BJ (cell line): ENCODE measurements around the gene GPC6. TPM values are rescaled to one million over a fixed set of nuclear protein-coding genes. Genes with fewer than 3 reads are reported as not detected.

Experiments
- CTCF ChIA-PET: fragments of 350-600 bp; formaldehyde crosslinking; extraction: SDS; loops from one replicate; lab custom pipeline; 2021; ENCODE audit warnings: antibody characterized with exemption, inconsistent platforms; lab: Yijun Ruan, JAX
- POLR2A ChIA-PET: fragments of 300-600 bp; sonication (Branson Sonifier 250); formaldehyde crosslinking; extraction: SDS; loops from one replicate; lab custom pipeline; 2021; ENCODE audit warnings: antibody characterized with exemption; lab: Charles Lee
- DNase-seq: peaks from one replicate; pipeline ENCODE4 v3.0.0-alpha.2; 2011; ENCODE audit warnings: low read depth
- H3K27me3 ChIP-seq: 2 replicates; pipeline ENCODE4 v1.6.0; 2011; ENCODE audit warnings: low read length; ENCODE audit not compliant: control insufficient read depth, insufficient read depth
- H3K36me3 ChIP-seq: 2 replicates; pipeline ENCODE4 v1.5.1; 2011; ENCODE audit warnings: low read length; ENCODE audit not compliant: control insufficient read depth, insufficient read depth
- H3K4me3 ChIP-seq: 2 replicates; pipeline ENCODE4 v1.5.1; 2011; ENCODE audit warnings: low read depth, mild to moderate bottlenecking, control low read depth, low read length
- polyA plus RNA-seq: library from polyadenylated mRNA; depleted of rRNA; stranded (reverse); fragments of >200 nt; gene quantifications from 2 replicates; pipeline ENCODE4 v1.2.3, GENCODE V29; 2011
- TF ChIP-seq, protein P1 (sequence below): IDR thresholded peaks from 2 replicates; pipeline ENCODE4 v1.5.1; 2011; ENCODE audit warnings: low read depth, mild to moderate bottlenecking, control low read depth, inconsistent platforms, low read length, moderate library complexity; ENCODE audit not compliant: insufficient read depth

The GPC6 gene
- polyA plus RNA-seq, 1 experiment: 23.0 TPM

DNA sequence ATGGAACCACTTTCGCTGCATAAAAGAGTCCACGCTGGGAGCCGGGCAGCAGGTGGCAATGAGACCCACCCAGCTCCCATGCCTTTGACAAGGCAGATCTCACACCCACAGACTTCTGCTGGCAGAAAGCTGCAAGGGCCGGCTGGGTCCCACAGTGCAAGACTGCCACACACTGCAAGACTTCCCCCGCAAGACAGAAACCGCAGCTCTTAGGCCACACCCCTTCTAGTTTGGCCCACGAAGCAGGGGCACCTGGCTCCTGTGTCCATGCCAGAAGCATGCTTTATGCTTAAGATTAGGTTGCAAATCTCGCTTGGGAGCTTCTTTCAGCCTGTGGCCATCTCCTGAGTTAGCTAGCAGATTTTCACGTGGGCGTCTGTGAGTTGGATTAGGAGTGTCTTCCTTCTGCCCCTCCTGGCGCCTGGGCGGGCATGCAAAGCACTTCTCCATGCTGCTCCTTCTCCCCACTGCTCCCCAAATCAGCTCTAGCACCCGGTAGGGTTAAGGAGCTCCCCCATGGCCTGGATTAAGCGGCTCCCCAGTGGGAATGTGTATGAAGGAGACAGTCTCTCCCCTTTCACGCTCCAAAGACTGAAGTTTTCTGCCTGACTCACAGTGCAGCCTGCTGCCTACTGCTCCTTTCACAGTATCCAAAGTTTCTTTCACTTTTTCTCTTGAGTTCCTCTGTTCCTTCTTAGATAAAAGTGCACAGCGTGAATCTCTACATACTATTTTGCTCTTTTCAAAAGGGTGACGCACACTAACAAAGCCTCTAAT, 17.7 kb downstream of the GPC6 start:
- Histone ChIP-seq H3K36me3 (no peaks in the 10 kb centered on the region), H3K27me3 (no peaks in the 10 kb centered on the region), H3K4me3 (peak overlapping the region; percentile 31)
- POLR2A ChIA-PET: no interaction called here
- TF ChIP-seq, protein P1, sequence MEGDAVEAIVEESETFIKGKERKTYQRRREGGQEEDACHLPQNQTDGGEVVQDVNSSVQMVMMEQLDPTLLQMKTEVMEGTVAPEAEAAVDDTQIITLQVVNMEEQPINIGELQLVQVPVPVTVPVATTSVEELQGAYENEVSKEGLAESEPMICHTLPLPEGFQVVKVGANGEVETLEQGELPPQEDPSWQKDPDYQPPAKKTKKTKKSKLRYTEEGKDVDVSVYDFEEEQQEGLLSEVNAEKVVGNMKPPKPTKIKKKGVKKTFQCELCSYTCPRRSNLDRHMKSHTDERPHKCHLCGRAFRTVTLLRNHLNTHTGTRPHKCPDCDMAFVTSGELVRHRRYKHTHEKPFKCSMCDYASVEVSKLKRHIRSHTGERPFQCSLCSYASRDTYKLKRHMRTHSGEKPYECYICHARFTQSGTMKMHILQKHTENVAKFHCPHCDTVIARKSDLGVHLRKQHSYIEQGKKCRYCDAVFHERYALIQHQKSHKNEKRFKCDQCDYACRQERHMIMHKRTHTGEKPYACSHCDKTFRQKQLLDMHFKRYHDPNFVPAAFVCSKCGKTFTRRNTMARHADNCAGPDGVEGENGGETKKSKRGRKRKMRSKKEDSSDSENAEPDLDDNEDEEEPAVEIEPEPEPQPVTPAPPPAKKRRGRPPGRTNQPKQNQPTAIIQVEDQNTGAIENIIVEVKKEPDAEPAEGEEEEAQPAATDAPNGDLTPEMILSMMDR: no peak
- no peak for DNase-seq
- CTCF ChIA-PET: interaction anchor here (0.6 to 1.7 kb wide), 5 partner anchors 10 to 840 kb away, joined by 3 to 6 read pairs (median 3); no protein-coding TSS in a partner anchor

DNA sequence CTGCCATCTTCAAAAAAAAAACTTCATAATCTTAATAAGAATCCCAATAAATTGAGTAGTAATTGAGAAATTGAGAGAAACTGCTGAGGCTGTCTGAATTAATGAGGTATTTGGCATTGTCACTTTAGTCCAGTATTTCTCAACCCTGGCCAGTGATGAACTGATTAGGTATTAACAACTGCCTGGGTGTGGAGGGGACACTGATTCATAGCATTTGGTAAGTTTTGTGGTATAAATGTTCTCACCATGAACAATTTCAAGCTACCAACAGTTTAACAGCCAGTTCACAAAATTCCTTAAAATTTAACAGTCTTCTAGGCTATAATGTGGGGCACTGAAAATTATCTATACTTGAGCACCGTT, 18.3 kb downstream of the GPC6 start:
- Histone ChIP-seq H3K36me3 (no peaks in the 10 kb centered on the region), H3K27me3 (no peaks in the 10 kb centered on the region), H3K4me3 (peak overlapping the region; percentile 31)
- ChIA-PET CTCF (interaction anchor here (0.6 to 1.7 kb wide), 3 partner anchors 10 to 290 kb away, joined by 3 to 6 read pairs (median 3); no protein-coding TSS in a partner anchor), POLR2A (no interaction called here)
- TF ChIP-seq, protein P1: no peak
- DNase-seq: no peak

GRCh38 chr13:93246069-93246468, 19.5 kb downstream of the GPC6 start:
- CTCF ChIA-PET: interaction anchor here (0.6 kb wide), 1 partner anchor 22 kb away, joined by 3 read pairs; no protein-coding TSS in a partner anchor
- H3K36me3 ChIP-seq: no peaks in the 10 kb centered on the region
- TF ChIP-seq, protein P1: no peak
- DNase-seq: no peak
- no peak overlapping the region for H3K4me3 ChIP-seq
- H3K27me3 ChIP-seq: no peaks in the 10 kb centered on the region
- POLR2A ChIA-PET: no interaction called here

DNA sequence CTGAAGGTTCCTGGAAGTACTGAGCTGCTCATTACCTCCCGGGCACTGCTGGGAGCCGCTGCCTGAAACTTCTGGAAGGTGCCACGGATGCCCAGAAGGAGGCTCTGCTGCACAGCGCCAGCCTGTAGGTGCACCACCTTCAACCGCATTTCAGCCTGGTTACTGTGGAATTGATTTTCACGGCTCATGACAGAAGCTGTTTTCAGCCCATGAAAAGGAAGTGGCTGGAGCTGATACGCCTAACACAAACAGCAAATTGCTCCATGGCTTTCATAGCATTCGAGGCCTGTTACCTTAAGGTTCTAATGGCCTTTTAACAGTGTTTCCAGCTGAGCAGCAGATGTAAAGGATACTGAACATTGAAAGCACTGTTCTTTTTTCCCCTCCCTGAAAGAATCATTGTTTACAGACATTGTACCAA, 22.0 kb downstream of the GPC6 start:
- POLR2A ChIA-PET: no interaction called here
- CTCF ChIA-PET: interaction anchor here (0.5 to 1.2 kb wide), 7 partner anchors 14 to 783 kb away, joined by 3 to 5 read pairs (median 3); partner anchors contain the start of gene GPC6
- DNase-seq: no peak
- Histone ChIP-seq H3K36me3 (no peaks in the 10 kb centered on the region), H3K27me3 (no peaks in the 10 kb centered on the region), H3K4me3 (no peak overlapping the region)
- TF ChIP-seq, protein P1: peak; percentile 33; the same call in 1 of the 2 replicates
